Measurements from ENCODE around the gene OR2C3. TPM values are rescaled to one million over a fixed set of nuclear protein-coding genes. Genes with fewer than 3 reads are reported as not detected.

Gene OR2C3
- total RNA-seq, 1 donor: not detected

DNA sequence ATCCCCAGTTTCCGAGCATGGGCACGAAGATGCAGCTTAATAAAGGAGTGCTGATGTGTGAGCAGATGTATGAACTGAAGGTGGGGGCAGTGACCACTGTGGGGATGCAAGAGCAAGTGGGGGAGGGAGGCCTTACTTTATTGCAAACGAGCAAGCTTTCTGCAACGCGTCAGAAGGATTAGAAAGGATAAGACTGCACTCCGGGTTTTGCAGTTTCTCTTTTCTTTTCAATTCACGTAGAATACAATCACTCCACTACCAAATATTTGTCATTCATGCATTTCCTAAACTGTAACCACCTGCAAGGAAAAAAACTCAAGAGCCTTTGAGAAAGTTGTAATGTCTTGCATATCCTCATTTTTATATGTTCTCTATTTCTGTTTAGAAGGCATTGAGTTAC is 4.3 kb upstream of the OR2C3 start:
- no peak overlapping the region for H3K4me3 ChIP-seq (ENCODE audit: low read depth, low read length)
- peak; percentile 10 for DNase-seq (ENCODE audit: low read depth)
- TF ChIP-seq CTCF (IDR thresholded peaks at IDR 0.05; ENCODE audit: insufficient read depth, low read depth, low read length): no peak

GRCh38 chr1:247539215-247539614 is 3.0 kb upstream of the OR2C3 start:
- no peak for TF ChIP-seq CTCF (IDR thresholded peaks at IDR 0.05; ENCODE audit: insufficient read depth, low read depth, low read length)
- H3K4me3 ChIP-seq (ENCODE audit: low read depth, low read length): no peak overlapping the region
- DNase-seq (ENCODE audit: low read depth): no peak

GRCh38 chr1:247538561-247538960 is 2.3 kb upstream of the OR2C3 start:
- TF ChIP-seq CTCF (IDR thresholded peaks at IDR 0.05; ENCODE audit: insufficient read depth, low read depth, low read length): no peak
- no peak for DNase-seq (ENCODE audit: low read depth)
- H3K4me3 ChIP-seq (ENCODE audit: low read depth, low read length): no peak overlapping the region

DNA sequence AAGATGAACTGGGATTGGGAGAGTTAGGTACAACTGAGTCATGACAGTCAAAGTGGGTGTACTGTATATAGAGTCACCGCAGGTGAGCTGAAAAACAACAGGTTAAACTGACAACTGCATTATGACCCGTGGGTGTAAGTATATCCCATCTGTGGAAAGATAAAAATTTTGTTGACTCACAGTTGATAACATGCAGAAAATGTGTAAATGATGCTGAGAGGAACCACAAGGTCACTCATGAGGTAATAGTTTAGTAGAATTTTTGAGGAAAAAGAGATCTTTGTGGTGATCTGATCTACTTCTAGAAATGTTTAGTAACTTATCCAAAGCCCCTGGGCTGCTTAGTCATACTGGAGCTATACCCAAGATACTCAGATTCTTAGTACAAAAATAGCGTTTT is 838 bp downstream of the OR2C3 start:
- no peak for DNase-seq (ENCODE audit: low read depth)
- no peak for TF ChIP-seq CTCF (IDR thresholded peaks at IDR 0.05; ENCODE audit: insufficient read depth, low read depth, low read length)
- no peak overlapping the region for H3K4me3 ChIP-seq (ENCODE audit: low read depth, low read length)

DNA sequence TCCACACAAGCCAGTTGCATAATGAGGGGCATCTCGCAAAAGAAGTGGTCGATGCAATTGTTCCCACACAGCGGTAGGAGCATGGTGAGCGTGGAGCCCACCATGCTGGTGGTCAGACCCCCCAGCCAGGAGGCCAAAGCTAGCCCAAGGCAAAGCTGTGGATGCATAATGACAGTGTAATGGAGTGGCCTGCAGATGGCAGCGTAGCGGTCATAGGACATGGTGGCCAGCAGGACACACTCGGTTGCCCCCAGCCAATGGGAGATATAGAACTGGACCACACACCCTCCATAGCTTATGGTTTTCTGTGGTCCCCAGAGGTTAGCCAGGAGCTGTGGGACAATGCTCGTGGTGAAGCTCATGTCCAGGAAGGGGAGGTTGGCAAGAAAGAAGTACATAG is 4.3 kb downstream of the OR2C3 start:
- no peak for DNase-seq (ENCODE audit: low read depth)
- no peak for TF ChIP-seq CTCF (IDR thresholded peaks at IDR 0.05; ENCODE audit: insufficient read depth, low read depth, low read length)
- H3K4me3 ChIP-seq (ENCODE audit: low read depth, low read length): no peak overlapping the region

- no peak for DNase-seq (ENCODE audit: low read depth)
- no peak overlapping the region for H3K4me3 ChIP-seq (ENCODE audit: low read depth, low read length)
- no peak for TF ChIP-seq CTCF (IDR thresholded peaks at IDR 0.05; ENCODE audit: insufficient read depth, low read depth, low read length)
These were observed 5.5 kb downstream of the OR2C3 start for GRCh38 chr1:247530785-247531184.

DNA sequence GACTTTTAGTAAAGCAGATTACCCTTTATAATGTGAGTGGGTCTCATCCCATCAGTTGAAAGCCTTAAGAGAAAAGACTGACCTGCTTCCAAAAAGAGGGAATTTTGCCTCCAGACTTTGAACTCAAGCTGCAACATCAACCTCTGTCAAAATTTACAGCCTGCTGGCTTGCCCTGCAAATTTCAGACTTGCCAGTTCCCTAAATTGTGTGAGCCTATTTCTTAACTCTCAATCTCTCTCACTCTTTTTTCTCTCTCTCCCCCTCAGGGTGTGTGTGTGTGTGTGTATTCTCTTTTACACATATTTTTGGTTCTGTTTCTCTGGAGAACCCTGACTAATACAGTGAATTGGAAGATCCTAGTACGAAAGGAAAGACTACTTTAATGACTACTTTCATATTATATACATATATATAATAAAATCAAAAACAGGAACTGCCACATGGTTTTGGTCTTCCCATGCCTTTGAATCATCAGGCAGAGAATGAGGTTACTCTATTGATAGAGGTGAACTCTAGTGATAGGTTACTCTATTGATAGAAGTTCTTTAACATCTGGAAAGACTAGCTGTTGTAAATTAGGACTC is 6.4 kb downstream of the OR2C3 start:
- TF ChIP-seq CTCF (IDR thresholded peaks at IDR 0.05; ENCODE audit: insufficient read depth, low read depth, low read length): no peak
- H3K4me3 ChIP-seq (ENCODE audit: low read depth, low read length): no peak overlapping the region
- DNase-seq (ENCODE audit: low read depth): no peak

Data from fibroblast of villous mesenchyme (primary cell).